Transverse colon (tissue), 4 donors: ENCODE measurements around the gene SPATA19.

Experiments used
- EP300 ChIP-seq: sonication (generic); formaldehyde crosslinking; IDR thresholded peaks from one replicate; pipeline ENCODE4 v1.6.1; 2017; ENCODE audit warnings: antibody characterized with exemption, low read depth
- POLR2A ChIP-seq: fragments of 450-650 bp; IDR thresholded peaks from one replicate; pipeline ENCODE4 v1.6.1; 2016; ENCODE audit warnings: antibody characterized with exemption, mild to moderate bottlenecking, moderate library complexity
- POLR2AphosphoS5 ChIP-seq, 3 donors: sonication (generic); formaldehyde crosslinking; IDR thresholded peaks; one replicate each; pipeline ENCODE4 v1.6.1; 2016; ENCODE audit warnings: antibody characterized with exemption in 3 of 3
- TF ChIP-seq, protein P1 (sequence below), 5 experiments: fragments of 200-600 bp in 3 of 5; fragments of 450-650 bp in 2 of 5; sonication (generic) in 3 of 5; IDR thresholded peaks; 1 replicate in 2 of 5; 2 replicates in 3 of 5; pipeline ENCODE4 v1.5.1; 2016 to 2017; ENCODE audit warnings: antibody characterized with exemption in 5 of 5, inconsistent platforms in 3 of 5, mild to moderate bottlenecking in 2 of 5, moderate library complexity in 1 of 5

DNA sequence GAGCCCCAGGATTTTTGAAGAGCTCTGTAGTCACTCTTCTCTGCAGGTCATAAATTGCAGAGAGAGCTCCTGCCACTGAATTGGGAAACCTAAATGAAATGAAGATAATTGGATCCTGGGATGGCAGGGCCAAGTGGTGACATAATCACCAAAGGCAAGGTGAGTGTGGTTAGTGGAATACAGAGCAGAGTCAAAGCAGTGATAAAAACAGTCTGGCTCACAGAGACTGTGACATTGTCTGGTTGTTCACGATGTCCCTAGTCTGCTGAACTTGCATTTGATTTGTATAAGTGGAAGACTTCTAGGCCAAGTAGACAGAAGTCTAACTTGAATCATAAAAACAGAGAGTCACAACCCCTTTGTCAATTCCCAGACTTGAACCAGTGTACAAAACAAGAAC lies 26.8 kb upstream of the SPATA19 start:
- TF ChIP-seq, protein P1, sequence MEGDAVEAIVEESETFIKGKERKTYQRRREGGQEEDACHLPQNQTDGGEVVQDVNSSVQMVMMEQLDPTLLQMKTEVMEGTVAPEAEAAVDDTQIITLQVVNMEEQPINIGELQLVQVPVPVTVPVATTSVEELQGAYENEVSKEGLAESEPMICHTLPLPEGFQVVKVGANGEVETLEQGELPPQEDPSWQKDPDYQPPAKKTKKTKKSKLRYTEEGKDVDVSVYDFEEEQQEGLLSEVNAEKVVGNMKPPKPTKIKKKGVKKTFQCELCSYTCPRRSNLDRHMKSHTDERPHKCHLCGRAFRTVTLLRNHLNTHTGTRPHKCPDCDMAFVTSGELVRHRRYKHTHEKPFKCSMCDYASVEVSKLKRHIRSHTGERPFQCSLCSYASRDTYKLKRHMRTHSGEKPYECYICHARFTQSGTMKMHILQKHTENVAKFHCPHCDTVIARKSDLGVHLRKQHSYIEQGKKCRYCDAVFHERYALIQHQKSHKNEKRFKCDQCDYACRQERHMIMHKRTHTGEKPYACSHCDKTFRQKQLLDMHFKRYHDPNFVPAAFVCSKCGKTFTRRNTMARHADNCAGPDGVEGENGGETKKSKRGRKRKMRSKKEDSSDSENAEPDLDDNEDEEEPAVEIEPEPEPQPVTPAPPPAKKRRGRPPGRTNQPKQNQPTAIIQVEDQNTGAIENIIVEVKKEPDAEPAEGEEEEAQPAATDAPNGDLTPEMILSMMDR (IDR thresholded peaks at IDR 0.05) = no peak
- TF ChIP-seq POLR2AphosphoS5 (IDR thresholded peaks at IDR 0.05) = no peak
- TF ChIP-seq POLR2A = no peak
- no peak for TF ChIP-seq EP300
